GM12878 (cell line): Measurements from ENCODE around the gene BCAS3.

Source experiments
- CBFB ChIP-seq: IDR thresholded peaks from 2 replicates; pipeline ENCODE4 v1.6.1; 2016; ENCODE audit warnings: antibody characterized with exemption, low read depth
- CHD2 ChIP-seq: IDR thresholded peaks from 2 replicates; pipeline ENCODE4 v1.6.1; 2011; ENCODE audit warnings: low read depth, low read length, improper control_type of control experiment, borderline replicate concordance
- CTCF ChIP-seq, 3 experiments: IDR thresholded peaks in 2 of 3; conservative IDR thresholded peaks in 1 of 3; 2 replicates each; pipeline ENCODE4 v1.5.1; 2011; ENCODE audit warnings: low read depth in 3 of 3, low read length in 3 of 3, mild to moderate bottlenecking in 3 of 3, control low read depth in 2 of 3, moderate library complexity in 2 of 3, inconsistent platforms in 1 of 3, mixed read lengths in 1 of 3; ENCODE audit not compliant: control insufficient read depth in 2 of 3, insufficient read depth in 1 of 3; ENCODE audit errors: extremely low read depth in 1 of 3
- FOXK2 ChIP-seq: fragments of 450-650 bp; IDR thresholded peaks from 2 replicates; pipeline ENCODE4 v1.6.1; 2017; ENCODE audit warnings: mild to moderate bottlenecking, moderate library complexity
- FOXM1 ChIP-seq: IDR thresholded peaks from 2 replicates; pipeline ENCODE4 v1.6.1; 2012; ENCODE audit warnings: low read depth, mild to moderate bottlenecking, inconsistent platforms, low read length, moderate library complexity
- MAX ChIP-seq: IDR thresholded peaks from 2 replicates; pipeline ENCODE4 v1.6.1; 2012; ENCODE audit warnings: low read depth, low read length, improper control_type of control experiment
- NRF1 ChIP-seq: conservative IDR thresholded peaks from 2 replicates; pipeline ENCODE4 v1.6.1; 2011; ENCODE audit warnings: mild to moderate bottlenecking, low read depth, low read length, improper control_type of control experiment
- RAD51 ChIP-seq: fragments of 450-650 bp; IDR thresholded peaks from 2 replicates; pipeline ENCODE4 v1.6.1; 2016; ENCODE audit warnings: moderate library complexity, mild to moderate bottlenecking, inconsistent platforms
- RELB ChIP-seq: fragments of 450-650 bp; IDR thresholded peaks from 2 replicates; pipeline ENCODE4 v1.6.1; 2017; ENCODE audit warnings: low read depth, mild to moderate bottlenecking, moderate library complexity
- SIN3A ChIP-seq: IDR thresholded peaks from 2 replicates; pipeline ENCODE4 v1.6.1; 2012; ENCODE audit warnings: low read depth, low read length, improper control_type of control experiment

- TF ChIP-seq RAD51 (no peak), MAX (no peak), CTCF (IDR thresholded peaks at IDR 0.05 in 2 of 3, conservative IDR thresholded peaks at IDR 0.05 in 1 of 3; ENCODE audit: control insufficient read depth in 2 of 3, extremely low read depth in 1 of 3, insufficient read depth in 1 of 3, low read depth in 3 of 3, low read length in 3 of 3) (no peak), RELB (no peak), FOXM1 (no peak), NRF1 (no peak), CHD2 (no peak), SIN3A (no peak), CBFB (no peak), FOXK2 (no peak)
Measured at GRCh38 chr17:60747069-60747808, 69.6 kb downstream of the BCAS3 start.
